MM.1S (cell line): Measurements from ENCODE around the gene EDNRA.

Source experiments
- EZH2 ChIP-seq: fragments of 300-600 bp; sonication (generic); optimal IDR thresholded peaks from 2 replicates; pipeline ENCODE3; 2017; ENCODE audit warnings: low read depth, mild to moderate bottlenecking, antibody characterized with exemption, low read length, mixed read lengths
- TF ChIP-seq, protein P1 (sequence below): fragments of 300-600 bp; sonication (generic); IDR thresholded peaks from 2 replicates; pipeline ENCODE4 v1.5.1; 2016; ENCODE audit warnings: antibody characterized with exemption, low read length, mixed read lengths

DNA sequence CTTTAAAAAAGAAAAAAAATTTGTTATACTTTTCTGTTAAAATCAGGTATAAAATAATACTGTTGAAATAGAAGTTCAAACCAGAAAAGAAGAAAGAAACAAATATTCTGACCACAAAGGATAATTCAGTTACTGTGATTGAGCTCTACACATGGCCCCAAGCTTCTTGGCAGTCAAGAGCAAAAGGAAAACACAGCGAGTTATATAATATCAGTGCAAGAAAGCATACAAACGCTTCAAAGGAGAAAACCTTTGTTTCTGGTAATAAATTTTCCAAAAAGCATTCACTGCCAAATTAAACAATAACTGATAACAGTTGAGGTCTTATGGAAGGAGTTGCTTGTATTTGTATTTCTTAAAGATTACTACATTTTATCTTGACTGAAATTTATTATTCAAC, 40.5 kb upstream of the EDNRA start:
- TF ChIP-seq, protein P1, sequence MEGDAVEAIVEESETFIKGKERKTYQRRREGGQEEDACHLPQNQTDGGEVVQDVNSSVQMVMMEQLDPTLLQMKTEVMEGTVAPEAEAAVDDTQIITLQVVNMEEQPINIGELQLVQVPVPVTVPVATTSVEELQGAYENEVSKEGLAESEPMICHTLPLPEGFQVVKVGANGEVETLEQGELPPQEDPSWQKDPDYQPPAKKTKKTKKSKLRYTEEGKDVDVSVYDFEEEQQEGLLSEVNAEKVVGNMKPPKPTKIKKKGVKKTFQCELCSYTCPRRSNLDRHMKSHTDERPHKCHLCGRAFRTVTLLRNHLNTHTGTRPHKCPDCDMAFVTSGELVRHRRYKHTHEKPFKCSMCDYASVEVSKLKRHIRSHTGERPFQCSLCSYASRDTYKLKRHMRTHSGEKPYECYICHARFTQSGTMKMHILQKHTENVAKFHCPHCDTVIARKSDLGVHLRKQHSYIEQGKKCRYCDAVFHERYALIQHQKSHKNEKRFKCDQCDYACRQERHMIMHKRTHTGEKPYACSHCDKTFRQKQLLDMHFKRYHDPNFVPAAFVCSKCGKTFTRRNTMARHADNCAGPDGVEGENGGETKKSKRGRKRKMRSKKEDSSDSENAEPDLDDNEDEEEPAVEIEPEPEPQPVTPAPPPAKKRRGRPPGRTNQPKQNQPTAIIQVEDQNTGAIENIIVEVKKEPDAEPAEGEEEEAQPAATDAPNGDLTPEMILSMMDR: no peak
- no peak for TF ChIP-seq EZH2
